Lower leg skin (tissue), 3 donors: ENCODE measurements around the gene EFCAB6.

Experiments
- POLR2A ChIP-seq, 2 donors: fragments of 450-650 bp; IDR thresholded peaks; one replicate each; pipeline ENCODE4 v1.6.1; 2016 to 2017; ENCODE audit warnings: antibody characterized with exemption in 2 of 2, mild to moderate bottlenecking in 1 of 2, moderate library complexity in 1 of 2
- TF ChIP-seq, protein P1 (sequence below), 3 donors: fragments of 450-650 bp; IDR thresholded peaks; one replicate each; pipeline ENCODE4 v1.5.1; 2016; ENCODE audit warnings: antibody characterized with exemption in 3 of 3, mild to moderate bottlenecking in 3 of 3, moderate library complexity in 2 of 3

DNA sequence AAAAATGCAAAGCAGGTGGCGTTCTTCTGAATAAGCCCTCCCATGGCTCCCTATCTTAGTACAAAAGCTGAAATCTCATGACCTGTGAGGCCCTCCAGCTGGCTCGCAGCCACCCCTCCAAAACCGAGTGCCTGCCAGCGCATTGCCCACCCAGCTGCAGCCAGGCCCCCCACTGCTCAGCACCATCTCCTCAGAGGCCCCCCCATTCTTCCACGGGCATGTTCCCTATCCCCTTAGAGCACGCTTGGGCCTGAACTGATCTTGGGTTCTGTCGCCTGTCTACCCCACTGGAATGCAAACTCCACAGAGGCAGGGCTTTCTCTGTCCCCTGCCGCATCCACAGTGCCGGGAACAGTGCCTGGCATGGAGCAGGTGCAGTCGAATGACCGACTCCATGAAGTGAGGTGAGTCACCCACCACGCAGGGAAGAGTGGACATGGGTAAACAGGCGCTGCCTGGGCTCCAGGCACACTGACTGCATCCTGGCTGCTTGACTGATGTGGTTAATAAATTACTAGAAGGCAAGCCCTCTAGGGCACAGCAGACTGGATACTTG lies 11.3 kb upstream of the EFCAB6 start:
- TF ChIP-seq, protein P1, sequence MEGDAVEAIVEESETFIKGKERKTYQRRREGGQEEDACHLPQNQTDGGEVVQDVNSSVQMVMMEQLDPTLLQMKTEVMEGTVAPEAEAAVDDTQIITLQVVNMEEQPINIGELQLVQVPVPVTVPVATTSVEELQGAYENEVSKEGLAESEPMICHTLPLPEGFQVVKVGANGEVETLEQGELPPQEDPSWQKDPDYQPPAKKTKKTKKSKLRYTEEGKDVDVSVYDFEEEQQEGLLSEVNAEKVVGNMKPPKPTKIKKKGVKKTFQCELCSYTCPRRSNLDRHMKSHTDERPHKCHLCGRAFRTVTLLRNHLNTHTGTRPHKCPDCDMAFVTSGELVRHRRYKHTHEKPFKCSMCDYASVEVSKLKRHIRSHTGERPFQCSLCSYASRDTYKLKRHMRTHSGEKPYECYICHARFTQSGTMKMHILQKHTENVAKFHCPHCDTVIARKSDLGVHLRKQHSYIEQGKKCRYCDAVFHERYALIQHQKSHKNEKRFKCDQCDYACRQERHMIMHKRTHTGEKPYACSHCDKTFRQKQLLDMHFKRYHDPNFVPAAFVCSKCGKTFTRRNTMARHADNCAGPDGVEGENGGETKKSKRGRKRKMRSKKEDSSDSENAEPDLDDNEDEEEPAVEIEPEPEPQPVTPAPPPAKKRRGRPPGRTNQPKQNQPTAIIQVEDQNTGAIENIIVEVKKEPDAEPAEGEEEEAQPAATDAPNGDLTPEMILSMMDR (IDR thresholded peaks at IDR 0.05): no peak
- TF ChIP-seq POLR2A (IDR thresholded peaks at IDR 0.05): no peak
